C1 segment of cervical spinal cord (tissue), 14 donors: Measurements from ENCODE around the gene CRCP.
A peak's percentile ranks its signal among the peaks of the same experiment; 100 is the strongest.

Experiments used
- DNase-seq, 14 donors: peaks; one replicate each; lab custom pipeline; 2025; lab: John Stamatoyannopoulos, UW

CRCP gene

DNA sequence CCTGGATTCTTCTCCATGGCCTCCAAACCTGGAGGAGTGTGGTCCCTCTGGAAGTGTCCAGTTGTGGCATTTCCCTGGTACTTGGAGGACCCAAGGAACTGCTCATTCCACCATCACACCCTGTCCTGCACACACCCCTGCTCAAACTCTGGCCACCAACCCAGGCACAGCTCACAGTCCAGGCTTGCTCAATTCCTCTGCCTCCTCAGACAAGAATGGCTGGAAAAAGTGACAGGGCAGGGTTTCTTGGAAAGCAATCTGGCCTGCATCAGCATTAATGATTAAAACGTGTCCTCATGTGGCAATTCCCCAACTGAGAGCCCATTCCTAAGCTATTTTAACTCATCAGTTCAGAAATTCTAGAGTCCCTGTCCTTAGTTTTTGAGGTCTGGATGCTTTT lies 73.3 kb downstream of the CRCP start:
- DNase-seq, result no peak

DNA sequence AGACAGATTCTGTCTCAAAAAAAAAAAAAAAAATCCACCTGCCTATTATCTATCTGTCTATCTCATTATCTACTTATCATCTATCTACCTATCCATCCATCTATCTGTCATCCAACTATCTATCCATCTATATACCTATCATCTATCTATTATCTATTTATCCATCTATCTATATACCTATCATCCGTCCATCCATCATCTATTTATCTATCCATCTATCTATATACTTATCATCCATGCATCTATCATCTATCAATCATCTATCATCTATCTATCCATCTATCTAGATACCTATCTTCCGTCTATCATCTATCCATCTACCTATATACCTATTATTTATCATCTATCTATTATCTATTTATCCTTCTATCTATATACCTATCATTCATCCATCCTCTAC lies 74.0 kb downstream of the CRCP start:
- DNase-seq, result no peak

DNA sequence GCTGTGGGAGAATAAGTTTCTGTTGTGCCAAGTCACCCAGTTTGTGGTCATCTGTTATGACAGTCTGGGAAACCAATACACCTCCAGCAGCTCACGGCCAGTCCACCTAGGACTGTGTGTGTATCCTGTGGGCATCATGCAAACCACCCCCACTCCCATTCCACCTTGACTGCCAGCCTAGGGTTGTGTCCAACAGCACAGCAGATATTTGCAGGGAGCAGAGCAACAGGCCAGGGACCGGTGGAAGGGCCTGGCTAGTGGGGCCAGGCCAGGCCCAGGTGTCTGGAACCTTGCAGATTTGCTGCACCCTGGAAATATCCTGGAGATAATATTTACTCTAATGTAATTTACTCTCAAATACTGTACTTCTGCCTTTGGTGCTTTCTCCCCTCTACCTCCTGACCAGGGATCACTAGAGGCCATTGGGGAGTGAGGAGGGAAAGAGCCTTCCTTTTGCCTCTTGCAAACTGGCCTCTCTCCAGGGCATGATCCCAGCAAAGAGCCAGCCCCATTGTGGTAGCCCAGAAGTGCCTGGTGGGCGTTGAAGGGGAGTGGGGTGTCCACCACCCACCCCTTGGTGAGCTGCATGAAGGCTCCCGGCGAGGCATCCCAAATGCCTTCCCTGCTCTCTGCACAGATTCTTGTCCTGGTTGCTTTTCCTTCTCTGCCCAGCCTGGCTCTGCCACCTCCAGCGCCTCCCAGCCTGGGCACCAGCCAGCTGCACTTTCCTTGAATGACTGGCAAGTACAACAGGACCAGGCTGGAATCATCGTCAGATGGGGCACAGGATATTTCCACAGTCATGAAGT lies 75.3 kb downstream of the CRCP start:
- peak in 2 of 14 donors; percentile 3 to 41 for DNase-seq

DNA sequence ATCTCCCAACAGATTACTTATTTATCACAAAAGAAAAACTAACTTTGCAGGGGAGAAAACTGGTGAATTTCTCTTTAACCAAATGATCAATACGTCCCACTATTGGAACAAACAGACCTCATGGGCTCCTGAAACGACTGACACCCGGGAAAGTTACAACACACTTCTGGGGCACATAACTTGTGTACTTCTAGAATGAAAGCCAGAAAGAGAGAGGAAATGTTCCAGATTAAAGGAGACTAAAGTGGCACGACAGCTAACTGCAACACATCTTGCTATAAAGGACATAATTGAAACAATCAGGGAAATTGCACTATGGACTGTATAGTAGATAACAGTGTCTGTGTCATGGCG lies 75.8 kb downstream of the CRCP start:
- DNase-seq, result no peak

DNA sequence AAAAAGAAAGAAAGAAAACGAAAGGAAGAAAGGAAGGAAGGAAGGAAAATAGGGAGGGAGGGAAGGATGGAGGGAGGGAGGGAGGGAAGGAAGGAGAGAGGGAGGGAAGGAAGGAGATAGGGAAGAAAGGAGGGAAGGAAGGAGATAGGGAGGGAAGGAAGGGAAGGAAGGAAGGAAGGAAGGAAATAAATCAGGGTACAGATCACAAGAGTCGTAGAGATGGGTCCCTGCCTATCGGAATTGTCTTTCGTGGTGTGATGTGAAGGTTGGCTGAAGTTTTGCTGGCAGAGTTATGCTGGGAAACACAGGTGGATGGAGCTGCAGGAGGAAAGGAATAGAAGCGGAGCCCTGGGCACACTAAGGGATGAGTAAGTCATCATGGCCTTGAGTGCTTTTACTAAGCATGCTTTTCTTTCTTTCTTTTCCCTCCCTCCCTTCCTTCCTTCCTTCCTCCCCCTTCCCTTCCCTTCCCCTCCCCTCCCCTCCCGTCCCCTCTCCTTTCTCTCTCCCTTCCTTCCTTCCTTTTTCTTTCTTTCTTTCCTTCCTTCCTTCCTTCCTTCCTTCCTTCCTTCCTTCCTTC lies 78.6 kb downstream of the CRCP start:
- DNase-seq, result no peak

DNA sequence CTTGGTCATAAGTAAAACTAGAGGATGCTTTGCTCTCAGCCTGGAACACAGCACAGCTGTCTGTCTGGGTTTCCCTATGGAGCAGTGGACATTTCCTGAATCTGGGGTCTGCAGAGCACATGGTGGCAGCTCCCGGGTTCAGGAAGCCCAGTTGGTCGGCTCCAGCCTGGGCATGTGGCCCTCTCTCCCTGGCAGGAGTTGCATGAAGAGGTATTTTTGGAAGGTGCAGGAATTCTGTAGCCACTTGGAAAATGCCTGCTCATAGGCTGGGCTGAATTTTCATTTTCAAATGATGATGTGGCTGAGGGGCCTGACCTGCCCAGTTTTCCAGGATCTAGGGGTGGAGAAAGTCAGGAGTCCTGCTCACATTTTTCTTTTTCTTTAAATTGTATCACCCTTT lies 83.8 kb downstream of the CRCP start:
- peak in 1 of 14 donors; percentile 76 for DNase-seq

DNA sequence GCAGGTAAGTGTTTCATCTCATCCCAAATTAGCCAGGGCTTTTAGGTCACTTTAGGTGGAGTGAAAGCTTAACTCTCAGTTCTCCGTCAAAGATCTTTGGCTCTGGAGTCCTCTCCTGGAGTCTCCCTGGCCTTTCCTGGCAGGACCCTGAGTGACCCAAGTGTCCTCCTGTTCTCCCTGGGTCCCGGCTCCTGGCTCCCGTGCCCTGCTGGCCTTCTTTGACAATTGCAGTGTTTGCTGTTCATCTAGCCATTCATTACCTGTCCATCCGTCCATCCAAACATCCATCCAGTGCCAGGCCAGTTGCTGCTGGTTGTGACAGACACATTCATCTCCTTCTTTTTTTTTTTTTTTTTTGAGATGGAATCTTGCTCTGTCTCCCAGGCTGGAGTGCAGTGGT lies 84.3 kb downstream of the CRCP start:
- no peak for DNase-seq

DNA sequence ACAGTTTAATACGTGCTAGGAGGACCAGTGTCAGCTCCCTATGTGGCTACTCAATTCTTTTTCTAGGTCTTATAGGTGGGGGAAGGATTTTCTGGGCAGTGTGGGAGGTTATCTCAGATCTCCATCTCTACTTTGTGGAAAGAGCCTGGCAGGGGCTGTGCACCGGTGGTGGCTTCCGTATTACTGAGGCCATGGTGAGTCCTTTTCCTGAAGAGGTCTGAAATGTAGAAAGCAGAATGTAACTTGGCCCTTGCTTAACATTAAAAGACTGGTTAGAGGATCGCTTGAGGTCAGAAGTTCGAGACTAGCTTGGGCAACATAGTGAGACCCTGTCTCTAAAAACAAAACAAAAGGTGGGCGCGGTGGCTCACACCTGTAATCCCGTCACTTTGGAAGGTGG lies 87.8 kb downstream of the CRCP start:
- DNase-seq, result no peak
